Upper lobe of right lung (tissue), 1 donor: Measurements from ENCODE around the gene ABLIM2. TPM values are rescaled to one million over a fixed set of nuclear protein-coding genes. Genes with fewer than 3 reads are reported as not detected.

Experiments
- ATAC-seq: fragments of 200-7000 bp; cut with Tn5 transposase; one replicate; pipeline ENCODE4 v1.9.1; 2020; ENCODE audit warnings: mild to moderate bottlenecking, moderate library complexity
- DNase-seq: peaks from one replicate; pipeline ENCODE4 v3.0.0-alpha.2; 2020
- H3K27ac ChIP-seq: fragments of 200-600 bp; one replicate; pipeline ENCODE4 v1.8.0; 2022
- H3K27me3 ChIP-seq: fragments of 200-600 bp; one replicate; pipeline ENCODE4 v1.8.0; 2022; ENCODE audit warnings: mild to moderate bottlenecking
- H3K36me3 ChIP-seq: fragments of 200-600 bp; one replicate; pipeline ENCODE4 v1.8.0; 2022
- H3K4me1 ChIP-seq: fragments of 200-600 bp; one replicate; pipeline ENCODE4 v1.8.0; 2022
- H3K4me3 ChIP-seq: fragments of 200-600 bp; one replicate; pipeline ENCODE4 v1.8.0; 2022; ENCODE audit warnings: mild to moderate bottlenecking
- H3K9me3 ChIP-seq: fragments of 200-600 bp; one replicate; pipeline ENCODE4 v1.8.0; 2022
- intact Hi-C: fragments of 100-400 bp; cut with DNase I; formaldehyde crosslinking; loops from one replicate; pipeline ENCODE4 v1.11.0; 2022
- total RNA-seq: library from RNA; stranded (reverse); fragmentation: NEBNext Ultra II Directional; extraction: Animal tissue kit (Norgen Biotek cat#: 25700); gene quantifications from one replicate; pipeline ENCODE4 v1.2.1, GENCODE V29; 2021
- TF ChIP-seq, protein P1 (sequence below): fragments of 200-600 bp; IDR thresholded peaks from one replicate; pipeline ENCODE4 v1.8.0; 2022; ENCODE audit warnings: antibody characterized with exemption
- donor health status: DM: no; HTN: yes; CAD: no; lungs with severe emphysema.

ABLIM2 gene
- total RNA-seq, 1 donor from 2014 or later, result 12.7 TPM

DNA sequence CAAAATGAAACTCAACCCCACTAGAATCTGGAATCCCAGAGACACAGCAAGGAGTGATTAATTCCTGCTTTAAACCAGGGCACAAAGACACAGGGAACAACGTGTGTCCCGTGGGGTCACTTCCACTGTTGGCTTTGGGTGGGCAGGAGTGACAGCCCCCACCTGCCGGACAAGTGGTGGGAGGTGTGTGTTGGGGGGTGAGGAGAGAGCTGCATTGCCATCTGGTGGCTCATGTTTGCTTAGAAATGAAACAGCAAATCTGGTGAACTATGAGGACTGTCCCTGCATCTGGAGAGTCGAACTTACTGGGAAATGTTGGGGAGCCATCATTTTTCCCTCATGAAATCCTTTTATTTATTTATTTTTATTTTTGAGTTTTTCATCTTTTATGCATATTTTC, 143.1 kb downstream of the ABLIM2 start:
- Histone ChIP-seq H3K4me3 (no peak overlapping the region), H3K9me3 (no peaks in the 10 kb centered on the region), H3K27me3 (no peaks in the 10 kb centered on the region), H3K36me3 (no peaks in the 10 kb centered on the region), H3K27ac (no peak overlapping the region), H3K4me1 (no peaks in the 10 kb centered on the region)
- TF ChIP-seq, protein P1, sequence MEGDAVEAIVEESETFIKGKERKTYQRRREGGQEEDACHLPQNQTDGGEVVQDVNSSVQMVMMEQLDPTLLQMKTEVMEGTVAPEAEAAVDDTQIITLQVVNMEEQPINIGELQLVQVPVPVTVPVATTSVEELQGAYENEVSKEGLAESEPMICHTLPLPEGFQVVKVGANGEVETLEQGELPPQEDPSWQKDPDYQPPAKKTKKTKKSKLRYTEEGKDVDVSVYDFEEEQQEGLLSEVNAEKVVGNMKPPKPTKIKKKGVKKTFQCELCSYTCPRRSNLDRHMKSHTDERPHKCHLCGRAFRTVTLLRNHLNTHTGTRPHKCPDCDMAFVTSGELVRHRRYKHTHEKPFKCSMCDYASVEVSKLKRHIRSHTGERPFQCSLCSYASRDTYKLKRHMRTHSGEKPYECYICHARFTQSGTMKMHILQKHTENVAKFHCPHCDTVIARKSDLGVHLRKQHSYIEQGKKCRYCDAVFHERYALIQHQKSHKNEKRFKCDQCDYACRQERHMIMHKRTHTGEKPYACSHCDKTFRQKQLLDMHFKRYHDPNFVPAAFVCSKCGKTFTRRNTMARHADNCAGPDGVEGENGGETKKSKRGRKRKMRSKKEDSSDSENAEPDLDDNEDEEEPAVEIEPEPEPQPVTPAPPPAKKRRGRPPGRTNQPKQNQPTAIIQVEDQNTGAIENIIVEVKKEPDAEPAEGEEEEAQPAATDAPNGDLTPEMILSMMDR, result peak; percentile 15
- ATAC-seq (no peak), DNase-seq (no peak)
- intact Hi-C loops, result no loop called here

DNA sequence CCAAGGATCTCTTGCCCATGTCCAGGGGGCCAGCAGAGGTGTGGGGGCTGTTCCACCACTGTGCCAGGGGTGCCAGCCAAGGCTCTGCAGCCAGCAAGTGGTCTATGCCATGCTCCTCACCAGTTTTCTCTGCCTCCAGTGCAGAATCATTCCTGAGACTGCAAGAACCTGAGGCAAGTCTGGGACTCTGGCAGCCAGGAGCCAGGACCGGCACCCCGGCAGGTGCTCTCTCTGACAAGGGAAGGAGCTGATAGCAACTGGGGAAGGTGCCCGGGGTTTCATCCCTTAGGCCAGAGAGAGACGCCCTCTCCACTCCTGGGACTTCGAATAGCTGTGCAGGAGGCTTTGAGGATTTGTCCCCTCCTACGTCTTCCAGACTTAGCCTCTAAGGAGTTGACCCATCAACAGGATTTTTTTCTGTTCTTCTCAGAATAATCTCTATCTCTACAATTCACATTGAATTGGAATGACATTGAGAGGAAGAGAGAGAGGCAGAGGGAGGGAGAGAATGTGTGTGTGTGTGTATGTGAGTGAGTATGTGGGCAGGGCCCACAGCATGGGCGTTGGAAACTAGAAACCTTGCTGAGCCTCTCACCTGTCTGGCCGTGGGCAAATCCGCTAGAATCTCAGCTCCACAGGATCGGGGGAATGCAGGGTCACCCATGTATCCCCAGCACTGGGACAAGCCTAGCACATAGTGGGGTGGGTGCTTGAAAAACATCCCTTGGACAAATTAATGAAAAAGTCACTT, 144.5 kb downstream of the ABLIM2 start:
- Histone ChIP-seq H3K27ac (no peak overlapping the region), H3K9me3 (no peaks in the 10 kb centered on the region), H3K4me1 (no peaks in the 10 kb centered on the region), H3K4me3 (no peak overlapping the region), H3K36me3 (no peaks in the 10 kb centered on the region), H3K27me3 (no peaks in the 10 kb centered on the region)
- TF ChIP-seq, protein P1, result no peak
- ATAC-seq, result no peak
- intact Hi-C loops, result no loop called here
- DNase-seq, result no peak

DNA sequence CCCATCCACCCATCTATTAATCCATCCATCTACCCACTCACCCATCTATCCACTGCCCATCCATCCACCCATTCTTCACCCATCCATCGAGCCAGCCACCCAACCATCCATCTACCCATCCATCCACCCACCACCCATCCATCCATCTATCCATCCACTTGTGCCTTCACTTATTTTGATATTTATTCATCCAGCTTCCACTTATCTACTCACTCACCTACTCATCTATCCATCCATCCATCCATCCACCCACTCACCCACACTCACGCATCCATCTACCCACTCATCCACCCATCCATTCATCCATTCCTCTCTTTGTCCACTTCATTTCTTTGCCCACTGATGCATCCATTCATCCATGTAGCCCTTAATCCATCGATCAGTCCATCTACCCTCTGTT, 146.1 kb downstream of the ABLIM2 start:
- DNase-seq (no peak), ATAC-seq (no peak)
- TF ChIP-seq, protein P1, result no peak

DNA sequence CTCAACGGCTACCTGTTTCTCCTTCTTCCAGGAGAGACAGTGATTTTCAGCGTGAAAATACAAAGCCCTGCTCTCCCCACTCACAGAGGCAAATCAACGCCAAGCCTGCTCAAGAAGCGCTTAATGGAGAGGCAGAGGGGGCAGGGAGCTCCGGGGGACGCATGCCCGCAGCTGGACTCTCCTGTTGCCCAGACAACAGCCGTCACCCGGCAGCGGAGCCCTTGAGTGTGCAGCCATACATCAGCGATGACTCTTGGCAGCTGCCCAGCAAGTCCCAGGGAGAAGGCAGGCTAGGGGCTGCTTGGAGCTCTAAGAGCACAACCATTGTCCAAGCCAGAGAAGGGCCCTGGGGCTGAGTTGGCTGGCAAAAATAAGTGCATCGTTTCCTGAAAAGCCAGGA, 148.0 kb downstream of the ABLIM2 start:
- DNase-seq (no peak), ATAC-seq (peak; percentile 24)
- intact Hi-C loops, result no loop called here
- no peaks in the 10 kb centered on the region for H3K27me3 ChIP-seq
- H3K4me1 ChIP-seq, result no peaks in the 10 kb centered on the region
- H3K27ac ChIP-seq, result no peak overlapping the region
- no peak overlapping the region for H3K4me3 ChIP-seq
- H3K36me3 ChIP-seq, result no peaks in the 10 kb centered on the region
- TF ChIP-seq, protein P1, result no peak
- no peaks in the 10 kb centered on the region for H3K9me3 ChIP-seq

More for the DNA sequence above, 146.1 kb downstream of the ABLIM2 start:
- intact Hi-C loops, result no loop called here
- H3K4me3 ChIP-seq, result no peak overlapping the region
- no peaks in the 10 kb centered on the region for H3K9me3 ChIP-seq
- no peaks in the 10 kb centered on the region for H3K27me3 ChIP-seq
- H3K4me1 ChIP-seq, result no peaks in the 10 kb centered on the region
- H3K36me3 ChIP-seq, result no peaks in the 10 kb centered on the region
- no peak overlapping the region for H3K27ac ChIP-seq

DNA sequence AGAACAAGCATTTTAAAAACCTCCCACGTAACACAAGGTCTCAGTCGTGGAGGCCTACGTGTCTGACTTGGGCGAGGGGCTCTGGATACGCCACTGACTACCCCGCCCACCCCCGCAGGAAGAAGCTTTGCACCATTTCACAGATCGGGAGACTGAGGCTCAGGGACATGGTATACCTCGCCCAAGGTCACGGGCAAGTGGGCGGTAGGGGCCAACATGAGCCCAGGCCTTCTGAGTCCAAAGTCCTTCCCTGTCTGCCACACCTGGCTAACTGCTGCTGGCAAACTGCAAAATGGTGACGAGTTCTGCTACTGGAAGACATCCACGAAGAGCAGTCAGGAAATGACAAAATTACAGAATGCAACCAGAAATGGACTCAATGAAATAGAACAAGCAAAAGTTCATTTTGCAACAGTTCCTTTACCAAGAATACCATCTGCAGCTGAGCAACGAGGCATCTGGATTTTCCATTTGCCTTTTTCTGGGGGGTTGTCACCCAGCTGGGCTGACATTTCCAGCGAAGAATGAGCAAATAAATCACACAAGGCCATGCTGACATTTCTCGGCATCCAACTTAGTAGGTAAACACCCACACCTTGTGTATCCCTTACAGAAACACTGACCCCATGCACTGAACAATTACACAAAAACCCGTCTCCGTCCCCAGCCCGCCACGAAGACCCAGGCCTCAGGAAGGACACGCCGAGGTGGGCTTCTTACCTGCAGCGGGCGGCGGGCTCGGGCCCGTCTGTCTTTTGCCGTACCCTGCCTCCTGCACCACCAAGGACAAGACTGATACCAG, 148.7 kb downstream of the ABLIM2 start:
- no peaks in the 10 kb centered on the region for H3K27me3 ChIP-seq
- no peaks in the 10 kb centered on the region for H3K4me1 ChIP-seq
- TF ChIP-seq, protein P1, result no peak
- no peak overlapping the region for H3K27ac ChIP-seq
- intact Hi-C loops, result no loop called here
- ATAC-seq (no peak), DNase-seq (no peak)
- no peaks in the 10 kb centered on the region for H3K9me3 ChIP-seq
- H3K4me3 ChIP-seq, result no peak overlapping the region
- H3K36me3 ChIP-seq, result no peaks in the 10 kb centered on the region
